GM15510 (cell line): Measurements from ENCODE around the gene BRICD5.

ENCODE experiments used
- POLR2A ChIP-seq: IDR thresholded peaks from 3 replicates; pipeline ENCODE4 v1.6.1; 2011; ENCODE audit warnings: borderline replicate concordance; ENCODE audit not compliant: insufficient read length; ENCODE audit errors: extremely low read depth

Gene BRICD5

GRCh38 chr16:2161911-2162310, 48.8 kb downstream of the BRICD5 start:
- no peak for TF ChIP-seq POLR2A

- TF ChIP-seq POLR2A = no peak
Measured at GRCh38 chr16:2160915-2161551, 49.6 kb downstream of the BRICD5 start.
